ENCODE results near the gene PRSS8.
"Not testable (repeated sequence)": the region's sequence is repeated elsewhere in the genome, so short reads cannot be mapped to it uniquely, and the experiment has no call there.

Gene PRSS8

GRCh38 chr16:31135535-31136286 is at the start of gene PRSS8:
Gene PRSS8 (minus strand): TSS chr16:31135727. CDS start chr16:31135498, 229 bp downstream.
- no peak for DNase-seq (ENCODE audit: low spot score)

GRCh38 chr16:31184888-31185287 is 49.4 kb upstream of the PRSS8 start:
- DNase-seq (ENCODE audit: low spot score), result no peak

GRCh38 chr16:31183432-31184428 is 48.2 kb upstream of the PRSS8 start:
- no peak for DNase-seq (ENCODE audit: low spot score)

- no peak for DNase-seq (ENCODE audit: low spot score)
These were observed 46.9 kb upstream of the PRSS8 start for GRCh38 chr16:31182391-31182790.

- no peak for DNase-seq (ENCODE audit: low spot score)
These were observed 45.7 kb upstream of the PRSS8 start for GRCh38 chr16:31181102-31181830.

- DNase-seq (ENCODE audit: low spot score), result peak; percentile 97
These were observed 44.4 kb upstream of the PRSS8 start, which contains the start of gene FUS for GRCh38 chr16:31179747-31180459. Gene FUS (plus strand): TSS chr16:31180139. CDS start chr16:31180215, 76 bp downstream.

GRCh38 chr16:31179219-31179746 is 43.8 kb upstream of the PRSS8 start:
- DNase-seq (ENCODE audit: low spot score), result no peak

GRCh38 chr16:31177136-31177535 is 41.6 kb upstream of the PRSS8 start:
- DNase-seq (ENCODE audit: low spot score), result no peak

GRCh38 chr16:31170048-31170447 is 34.5 kb upstream of the PRSS8 start:
- not testable (repeated sequence) for DNase-seq (ENCODE audit: low spot score)

GRCh38 chr16:31168848-31169247 is 33.3 kb upstream of the PRSS8 start:
- DNase-seq (ENCODE audit: low spot score), result no peak

- DNase-seq (ENCODE audit: low spot score), result no peak
These were observed 31.8 kb upstream of the PRSS8 start for GRCh38 chr16:31167315-31167714.

GRCh38 chr16:31157136-31157535 is 21.6 kb upstream of the PRSS8 start:
- DNase-seq (ENCODE audit: low spot score), result no peak

- not testable (repeated sequence) for DNase-seq (ENCODE audit: low spot score)
These were observed 15.4 kb upstream of the PRSS8 start for GRCh38 chr16:31150976-31151375.

GRCh38 chr16:31149894-31150890 is 14.7 kb upstream of the PRSS8 start, which contains the start of gene PRSS36:
Gene PRSS36 (minus strand): TSS chr16:31150066. CDS start chr16:31150035, 31 bp downstream.
- DNase-seq (ENCODE audit: low spot score), result peak; percentile 2

- peak; percentile 2 for DNase-seq (ENCODE audit: low spot score)
These were observed 13.8 kb upstream of the PRSS8 start for GRCh38 chr16:31149332-31149731.

- no peak for DNase-seq (ENCODE audit: low spot score)
These were observed 13.4 kb upstream of the PRSS8 start for GRCh38 chr16:31148896-31149295.

- no peak for DNase-seq (ENCODE audit: low spot score)
These were observed 12.8 kb upstream of the PRSS8 start for GRCh38 chr16:31148281-31148728.

GRCh38 chr16:31147574-31147973 is 12.0 kb upstream of the PRSS8 start:
- peak; percentile 1 for DNase-seq (ENCODE audit: low spot score)

- DNase-seq (ENCODE audit: low spot score), result no peak
These were observed 10.0 kb upstream of the PRSS8 start for GRCh38 chr16:31145398-31145990.

Data from hepatic stellate cell (primary cell).